Hematopoietic multipotent progenitor cell treated with erythropoietin and hydrocortisone succinate and interleukin-3 and kit ligand, for 8 days (in vitro differentiated cells): ENCODE results near the gene DENND2A.
"Not testable (repeated sequence)": the region's sequence is repeated elsewhere in the genome, so short reads cannot be mapped to it uniquely, and the experiment has no call there.

Experiments
- DNase-seq: peaks from one replicate; pipeline ENCODE4 v3.0.0-alpha.2; 2015

Gene DENND2A

DNA sequence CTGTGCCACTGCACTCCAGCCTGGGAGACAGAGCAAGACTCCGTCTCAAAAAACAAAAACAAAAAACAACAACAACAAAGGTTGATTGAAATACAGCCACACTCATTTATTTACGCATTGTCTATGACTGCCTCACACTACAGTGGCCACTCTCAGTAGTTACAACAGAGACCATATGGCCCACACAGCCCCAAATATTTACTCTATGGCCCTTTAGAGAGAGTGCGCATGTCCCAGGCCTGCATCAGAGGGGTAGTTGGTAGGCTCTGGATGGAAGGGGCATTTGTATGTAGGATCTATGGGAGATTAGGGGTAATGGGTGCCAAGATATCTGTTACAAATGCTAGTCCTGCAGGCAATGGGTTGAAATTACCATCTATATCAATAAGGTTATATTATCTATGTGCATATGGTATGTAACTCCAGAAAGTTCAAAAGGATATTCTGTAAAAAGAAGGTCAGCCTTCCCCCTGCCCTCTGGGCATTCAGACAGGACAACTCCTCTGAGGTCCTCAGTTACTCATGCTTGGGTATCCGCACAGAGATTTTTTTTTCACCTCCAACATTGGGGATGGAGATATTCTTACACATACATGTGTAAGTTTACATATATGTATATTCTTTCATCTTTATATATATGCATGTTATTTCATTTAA is 56.3 kb downstream of the DENND2A start:
- DNase-seq: no peak

DNA sequence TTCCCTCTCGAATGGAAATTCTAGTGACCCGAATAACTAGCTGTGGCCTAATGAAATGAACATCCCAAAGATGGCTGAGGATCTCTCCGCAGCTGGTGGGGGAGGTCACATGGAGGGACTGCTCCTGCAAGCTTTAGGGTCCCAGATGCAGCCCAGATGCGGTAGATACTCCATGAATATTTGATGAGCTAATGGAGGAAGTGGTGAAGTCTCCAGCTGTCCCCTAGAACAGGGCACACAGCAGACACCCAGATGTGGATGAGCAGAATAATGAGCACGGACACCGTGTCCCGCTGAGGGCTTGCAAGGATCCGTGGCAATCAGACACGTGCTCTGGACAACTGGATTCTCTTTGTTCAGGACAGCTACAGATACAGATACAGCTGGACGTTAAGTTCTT is 59.2 kb downstream of the DENND2A start:
- DNase-seq: no peak

DNA sequence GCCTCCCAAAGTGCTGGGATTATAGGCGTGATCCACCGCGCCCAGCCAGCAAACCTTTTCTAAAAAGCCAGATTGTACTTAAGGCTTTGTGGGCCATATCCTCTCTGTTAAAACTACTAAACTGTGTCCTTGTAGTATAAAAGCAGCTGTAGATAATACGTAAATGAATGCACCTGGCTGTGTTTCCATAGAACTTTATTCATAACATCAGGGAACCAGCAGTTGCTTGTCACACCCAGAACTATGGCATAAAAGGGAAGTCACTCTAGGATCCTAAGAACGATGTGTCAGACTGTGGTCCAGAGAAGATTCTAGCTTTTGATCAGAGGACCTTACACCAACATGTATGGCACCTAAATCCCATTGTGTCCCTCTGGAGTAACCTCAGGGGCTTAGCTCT is 63.0 kb downstream of the DENND2A start:
- DNase-seq: no peak

DNA sequence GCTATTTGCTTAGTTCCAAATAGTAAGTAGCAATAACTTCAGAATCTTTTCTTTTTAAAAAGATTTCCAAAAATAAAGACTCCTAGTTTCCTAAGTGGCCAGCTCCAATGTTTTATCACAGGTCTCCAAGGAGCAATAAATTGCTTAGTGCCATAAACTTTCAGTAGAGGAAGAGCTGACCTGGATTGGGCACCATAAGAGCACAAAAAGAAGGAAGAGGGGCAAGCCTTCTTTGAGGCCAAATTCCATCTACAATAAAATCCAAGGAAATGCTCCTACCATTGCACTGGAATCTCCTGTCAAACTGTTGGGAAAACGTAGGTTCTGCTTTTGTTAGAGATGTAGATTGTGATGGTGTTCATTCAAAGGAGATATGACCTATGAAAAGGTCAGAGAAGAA is 64.0 kb downstream of the DENND2A start:
- DNase-seq: no peak

DNA sequence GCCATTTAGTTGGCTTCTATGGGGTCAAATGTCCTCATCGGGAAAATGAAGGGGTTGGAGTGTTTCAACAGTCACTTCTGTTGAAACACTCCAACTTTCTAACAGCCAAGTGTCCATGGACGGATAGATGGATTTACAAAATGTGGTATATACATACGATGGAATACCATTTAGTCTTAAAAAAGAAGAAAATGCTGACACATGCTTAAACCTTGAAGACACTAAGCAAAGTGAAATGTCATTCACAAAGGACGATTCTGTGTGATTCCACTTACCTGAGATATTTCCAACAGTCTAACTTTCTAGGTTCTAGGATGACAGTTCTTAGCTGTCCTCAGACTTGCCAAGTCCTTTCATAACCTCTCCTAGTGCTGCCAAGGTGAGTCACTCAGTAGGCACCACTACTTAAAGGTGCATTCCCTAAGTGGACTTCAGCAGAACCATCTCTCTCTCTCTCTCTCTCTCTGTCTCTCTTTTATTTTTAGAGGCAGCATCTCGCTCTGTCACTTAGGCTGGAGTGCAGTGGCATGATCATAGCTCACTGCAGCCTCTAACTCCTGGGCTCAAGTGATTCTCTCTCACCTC is 69.0 kb downstream of the DENND2A start:
- no peak for DNase-seq

DNA sequence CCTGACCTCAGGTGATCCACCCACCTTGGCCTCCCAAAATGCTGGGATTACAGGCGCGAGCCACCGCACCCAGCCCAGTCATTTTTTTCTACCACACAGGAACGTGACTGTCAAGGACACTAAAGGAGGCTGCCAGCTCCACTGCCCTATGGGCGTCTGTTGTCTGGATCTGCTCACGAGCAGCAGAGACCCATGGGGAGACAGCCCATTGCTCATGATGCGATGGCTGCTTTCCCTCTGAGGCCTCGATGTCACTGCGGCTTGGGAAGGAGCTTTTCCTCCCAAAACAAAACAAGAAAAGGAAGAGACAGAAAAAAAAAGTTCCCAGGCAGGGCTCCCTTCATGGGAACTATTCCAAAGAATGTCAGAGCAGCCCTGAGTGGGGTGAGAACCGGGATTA is 70.5 kb downstream of the DENND2A start:
- no peak for DNase-seq

DNA sequence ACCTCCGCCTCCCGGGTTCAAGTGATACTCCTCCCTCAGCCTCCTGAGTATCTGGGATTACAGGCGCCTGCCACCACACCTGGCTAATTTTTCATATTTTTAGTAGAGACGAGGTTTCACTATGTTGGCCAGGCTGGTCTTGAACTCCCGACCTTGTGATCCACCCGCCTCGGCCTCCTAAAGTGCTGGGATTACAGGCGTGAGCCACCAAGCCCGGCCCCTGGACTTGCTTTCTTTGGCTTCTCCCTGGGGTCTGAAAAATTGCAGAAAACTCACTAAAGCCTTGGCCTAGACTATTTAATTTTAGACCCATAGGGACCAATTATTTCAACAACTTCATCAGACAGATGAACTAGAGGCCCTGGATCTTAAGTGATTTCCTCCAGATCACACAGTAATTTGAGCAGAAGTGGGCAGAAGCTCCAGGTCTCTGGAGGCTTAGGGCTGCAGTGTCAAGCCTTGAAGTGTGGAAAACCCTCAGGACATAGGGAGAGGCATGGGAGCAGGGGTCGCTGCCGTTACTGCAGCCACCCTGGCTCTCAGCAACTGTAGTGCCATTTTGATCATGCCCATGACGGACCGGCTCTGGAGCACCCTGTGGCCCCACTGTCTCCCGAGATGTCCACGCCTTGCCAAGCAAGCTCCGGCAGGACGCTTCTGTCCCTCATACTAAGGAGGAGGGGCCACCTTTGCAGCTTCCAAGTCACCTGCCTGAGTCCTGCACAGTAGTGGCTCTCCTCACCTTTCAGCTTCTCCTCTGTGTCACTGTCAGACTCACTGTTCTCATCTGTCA is 72.4 kb downstream of the DENND2A start:
- DNase-seq: no peak

DNA sequence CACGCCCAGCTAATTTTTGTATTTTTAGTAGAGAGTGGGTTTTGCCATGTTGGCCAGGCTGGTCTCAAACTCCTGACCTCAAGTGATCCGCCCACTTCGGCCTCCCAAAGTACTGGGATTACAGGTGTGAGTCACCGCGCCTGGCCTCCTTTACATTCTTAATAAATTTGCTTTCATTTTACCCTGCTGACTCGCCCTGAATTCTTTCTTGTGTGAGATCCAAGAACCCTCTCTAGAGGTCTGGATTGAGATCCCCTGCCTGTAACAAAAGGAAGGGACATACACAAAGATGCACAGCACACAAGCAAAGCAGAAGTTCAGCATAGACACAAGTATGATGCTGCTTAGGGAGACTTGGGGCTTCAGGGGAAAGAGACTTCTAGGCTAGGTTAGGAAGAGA is 74.4 kb downstream of the DENND2A start:
- not testable (repeated sequence) for DNase-seq

DNA sequence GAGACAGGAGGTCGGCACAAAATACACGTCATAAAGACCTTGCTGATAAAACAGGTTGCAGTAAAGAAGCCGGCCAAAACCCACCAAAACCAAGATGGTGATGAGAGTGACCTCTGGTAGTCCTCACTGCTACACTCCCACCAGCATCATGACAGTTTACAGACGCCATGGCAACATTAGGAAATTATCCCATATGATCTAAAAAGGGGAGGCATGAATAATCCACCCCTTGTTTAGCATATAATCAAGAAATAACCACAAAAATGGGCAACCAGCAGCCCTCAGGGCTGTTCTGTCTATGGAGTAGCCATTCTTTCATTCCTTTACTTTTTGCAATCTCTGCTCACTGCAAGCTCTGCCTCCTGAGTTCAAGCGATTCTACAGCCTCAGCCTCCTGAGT is 74.9 kb downstream of the DENND2A start:
- DNase-seq: not testable (repeated sequence)

DNA sequence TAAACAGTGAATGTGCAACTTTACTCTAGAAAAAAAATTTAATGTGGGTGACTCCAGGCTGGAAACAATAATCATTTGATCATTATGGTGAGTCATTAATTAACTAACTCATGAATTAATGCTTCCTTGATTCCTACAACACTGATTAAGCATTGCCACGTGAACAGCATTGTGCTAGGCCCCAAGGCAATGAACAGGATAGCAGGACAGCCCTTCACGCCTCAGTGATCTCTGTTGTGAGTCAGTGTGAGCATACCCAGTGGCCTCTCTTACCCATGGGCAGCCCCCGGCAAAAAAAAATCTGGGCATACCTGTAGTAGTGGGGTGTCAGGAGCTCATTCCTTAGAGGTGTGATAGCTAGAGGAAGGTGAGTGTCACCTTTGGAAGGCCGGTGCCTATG is 76.0 kb downstream of the DENND2A start:
- DNase-seq: no peak

DNA sequence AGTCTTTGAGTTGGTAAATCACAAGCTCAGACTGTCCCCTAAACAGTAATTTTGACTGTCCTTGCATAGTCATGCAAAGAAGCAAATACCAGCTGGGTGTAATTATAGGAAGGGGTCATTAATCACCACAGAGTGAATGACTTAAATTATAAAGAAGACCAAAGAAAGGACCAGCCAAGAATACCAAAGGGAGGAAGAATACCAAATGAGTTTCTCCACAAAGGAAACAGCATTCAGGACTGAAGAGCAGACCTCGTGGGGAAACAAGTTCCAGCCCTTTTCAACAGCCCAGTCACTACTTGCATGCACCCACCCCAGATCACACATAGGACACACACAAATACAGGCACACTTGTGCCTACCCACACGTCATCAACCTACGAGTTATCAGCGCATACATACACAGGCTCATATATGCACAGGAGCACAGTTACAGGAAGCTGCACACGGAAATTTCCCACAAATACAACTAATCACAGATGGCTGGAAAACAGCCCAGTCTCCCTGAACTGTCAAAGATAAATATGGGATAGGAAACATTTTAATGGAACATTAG is 77.6 kb downstream of the DENND2A start:
- no peak for DNase-seq

DNA sequence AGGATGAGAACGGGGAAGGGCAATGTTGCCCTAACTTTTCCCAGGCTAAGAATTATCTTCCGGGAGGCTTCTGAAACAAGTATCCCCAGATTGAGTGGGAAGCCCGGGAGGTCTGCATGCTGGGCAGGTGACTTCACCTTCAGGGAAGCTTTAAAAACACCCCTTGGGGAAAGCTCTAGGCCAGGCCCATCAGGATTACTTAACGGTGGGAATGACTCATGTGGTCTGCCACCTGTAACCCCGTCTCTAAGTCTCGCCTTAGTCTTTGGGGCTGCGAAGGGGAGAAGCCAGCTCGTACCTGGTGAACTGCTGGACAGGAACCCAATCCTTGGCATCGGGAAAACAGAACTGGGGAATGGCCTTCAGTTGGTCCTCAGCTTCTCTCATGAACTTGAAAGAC is 81.2 kb downstream of the DENND2A start:
- DNase-seq: no peak

DNA sequence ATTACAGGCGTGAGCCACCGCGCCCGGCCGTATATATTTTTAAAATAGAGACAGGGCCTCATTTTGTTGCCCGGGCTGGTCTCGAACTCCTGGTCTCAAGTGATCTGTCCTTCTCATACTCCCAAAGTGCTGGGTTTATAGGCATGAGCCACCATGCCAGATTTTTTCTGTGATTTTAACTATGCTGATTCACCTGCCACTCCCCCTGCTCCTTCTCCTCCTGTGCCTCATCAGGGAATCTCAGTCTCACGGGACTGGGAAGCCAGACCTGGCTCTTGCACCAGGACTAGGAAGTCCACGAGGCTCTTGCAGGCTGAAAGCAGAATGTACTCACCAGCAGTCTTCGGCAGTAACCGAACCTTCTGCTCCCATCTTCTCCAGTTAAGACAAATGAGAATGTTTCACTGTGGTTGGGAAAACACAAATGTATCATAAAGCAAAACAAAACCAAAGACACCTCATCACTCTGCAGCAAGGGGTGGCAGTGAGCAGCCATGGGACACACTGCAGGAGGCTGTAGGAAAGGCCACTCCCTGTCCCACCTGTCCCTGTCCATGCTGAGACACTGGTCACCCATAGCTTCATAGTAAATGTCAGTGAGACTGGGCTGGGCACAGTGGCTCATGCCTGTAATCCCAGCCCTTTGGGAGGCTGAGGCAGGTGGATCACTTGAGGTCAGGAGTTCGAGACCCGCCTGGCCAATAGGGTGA is 82.6 kb downstream of the DENND2A start:
- no peak for DNase-seq

DNA sequence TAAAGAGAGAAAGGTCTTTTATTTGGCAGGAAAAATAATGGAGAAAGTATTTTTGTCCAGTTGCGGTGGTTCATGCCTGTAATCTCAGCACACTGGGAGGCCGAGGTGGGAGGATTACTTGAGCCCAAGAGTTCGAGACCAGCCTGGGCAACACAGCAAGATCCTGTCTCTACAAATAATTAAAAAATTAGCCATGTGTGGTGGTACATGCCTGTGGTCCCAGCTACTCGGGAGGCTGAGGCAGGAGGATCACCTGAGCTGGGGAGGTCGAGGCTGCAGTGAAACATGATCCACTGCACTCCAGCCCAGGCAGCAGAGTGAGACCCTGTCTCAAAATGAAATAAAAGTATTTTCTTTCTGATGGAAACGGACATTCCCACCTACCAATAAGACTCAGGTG is 83.5 kb downstream of the DENND2A start:
- DNase-seq: no peak

DNA sequence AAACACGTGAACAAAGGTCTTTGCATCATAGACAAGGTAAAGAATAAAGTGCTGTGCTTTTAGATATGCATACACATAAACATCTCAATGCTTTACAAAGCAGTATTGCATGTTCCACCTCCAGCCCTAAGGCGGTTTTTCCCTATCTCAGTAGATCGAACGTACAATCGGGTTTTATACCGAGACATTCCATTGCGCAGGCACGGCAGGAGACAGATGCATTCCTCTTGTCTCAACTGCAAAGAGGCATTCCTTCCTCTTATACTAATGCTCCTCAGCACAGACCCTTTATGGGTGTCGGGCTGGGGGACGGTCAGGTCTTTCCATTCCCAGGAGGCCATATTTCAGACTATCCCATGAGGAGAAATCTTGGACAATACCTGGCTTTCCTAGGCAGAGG is 87.4 kb downstream of the DENND2A start:
- DNase-seq: not testable (repeated sequence)

DNA sequence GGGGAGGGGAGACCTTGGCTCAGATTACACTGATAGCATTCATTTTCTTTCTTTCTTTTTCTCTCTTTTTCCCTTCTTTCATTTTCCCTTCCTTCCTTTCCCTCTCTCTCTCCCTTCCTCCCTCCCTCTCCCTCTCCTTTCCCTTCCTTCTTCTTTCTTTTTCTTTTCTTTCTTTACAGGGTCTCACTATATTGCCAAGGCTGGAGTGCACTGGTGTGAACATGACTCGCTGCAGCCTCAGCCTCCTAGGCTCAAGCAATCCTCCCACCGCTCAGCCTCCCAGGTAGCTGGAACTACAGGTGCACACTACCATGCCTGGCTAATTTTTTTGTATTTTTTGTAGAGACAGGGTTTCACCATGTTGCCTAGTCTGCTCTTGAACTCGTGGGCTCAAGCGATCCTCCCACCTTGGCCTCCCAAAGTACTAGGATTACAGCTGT is 88.4 kb downstream of the DENND2A start:
- DNase-seq: no peak

DNA sequence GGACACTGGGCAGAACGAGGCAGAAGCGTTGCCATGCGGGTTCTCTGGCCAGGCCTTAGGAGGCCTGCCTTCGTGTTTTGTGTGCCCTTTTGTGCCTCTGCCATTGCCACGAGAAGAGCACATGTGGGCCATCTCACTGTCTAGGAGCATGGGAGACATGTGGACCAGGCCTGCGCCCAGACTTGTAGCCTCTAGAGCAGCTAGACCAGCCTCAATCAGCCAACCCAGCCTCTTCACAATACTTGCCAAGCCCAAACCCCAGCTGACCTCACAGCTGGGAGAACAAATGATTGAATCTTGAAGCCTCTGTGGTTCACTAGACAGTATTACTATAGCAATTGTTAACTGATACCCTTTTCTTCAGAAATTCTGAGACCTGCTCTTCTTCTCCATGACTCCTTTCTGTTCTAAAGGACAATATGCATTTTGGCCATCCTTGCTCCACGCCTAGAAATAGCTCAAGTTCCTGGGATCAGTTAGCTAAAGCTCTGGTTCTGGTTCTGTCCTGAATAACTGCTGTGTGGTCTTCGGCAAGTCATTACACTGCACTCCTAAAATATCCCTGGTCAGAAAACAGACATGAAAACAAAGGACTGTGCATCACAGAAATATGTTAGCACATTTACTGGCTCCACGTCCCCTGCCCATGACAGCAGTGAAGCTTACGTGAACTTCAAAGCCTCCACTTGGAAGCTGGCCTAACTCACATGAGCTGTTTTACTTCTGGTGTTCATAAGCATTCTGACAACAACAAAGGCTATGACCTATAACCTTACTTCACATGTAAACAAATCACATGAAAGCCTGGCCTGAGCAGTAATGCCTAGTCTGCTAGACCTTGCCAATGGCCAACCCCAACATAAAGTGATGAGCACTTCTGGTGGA is 89.0 kb downstream of the DENND2A start:
- no peak for DNase-seq

DNA sequence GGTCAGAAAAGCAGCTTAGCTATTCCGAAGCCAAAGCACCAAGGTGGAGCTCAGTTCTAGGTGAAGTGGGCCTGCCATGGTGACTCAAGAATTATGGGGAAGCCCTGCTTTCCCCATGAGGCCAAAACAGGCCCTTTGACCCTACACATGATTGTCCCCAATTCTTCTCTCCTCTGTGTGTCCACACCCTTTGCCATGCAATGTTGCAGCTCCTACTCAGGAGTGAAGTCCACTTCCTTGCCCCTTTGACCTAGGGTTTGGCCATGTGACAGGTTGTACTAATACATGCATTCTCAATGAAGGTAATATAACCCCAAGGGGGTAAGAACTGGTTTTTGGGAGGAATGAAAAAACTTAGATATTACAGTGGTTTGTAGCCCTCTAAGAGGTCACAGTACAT is 93.7 kb downstream of the DENND2A start:
- no peak for DNase-seq

DNA sequence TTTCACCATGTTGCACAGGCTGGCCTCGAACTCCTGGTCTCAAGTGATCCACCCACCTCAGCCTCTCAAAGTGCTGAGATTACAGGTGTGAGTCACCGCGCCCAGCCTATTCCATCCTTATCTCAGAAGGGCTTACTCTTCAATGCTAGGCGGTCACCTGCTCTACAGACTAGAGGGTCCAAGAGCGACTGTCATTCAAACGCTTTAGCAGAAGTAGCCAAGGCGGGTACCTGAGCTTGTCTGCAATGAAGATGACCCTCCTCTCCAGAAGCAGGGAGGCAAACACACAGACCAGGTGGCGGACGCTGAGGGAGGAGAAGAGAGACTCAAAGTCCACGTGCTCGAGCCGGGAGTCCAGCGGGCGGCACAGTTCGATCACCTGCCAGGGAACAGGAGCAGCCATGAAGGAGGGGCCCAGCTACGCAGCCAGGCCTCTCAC is 96.2 kb downstream of the DENND2A start:
- DNase-seq: no peak

DNA sequence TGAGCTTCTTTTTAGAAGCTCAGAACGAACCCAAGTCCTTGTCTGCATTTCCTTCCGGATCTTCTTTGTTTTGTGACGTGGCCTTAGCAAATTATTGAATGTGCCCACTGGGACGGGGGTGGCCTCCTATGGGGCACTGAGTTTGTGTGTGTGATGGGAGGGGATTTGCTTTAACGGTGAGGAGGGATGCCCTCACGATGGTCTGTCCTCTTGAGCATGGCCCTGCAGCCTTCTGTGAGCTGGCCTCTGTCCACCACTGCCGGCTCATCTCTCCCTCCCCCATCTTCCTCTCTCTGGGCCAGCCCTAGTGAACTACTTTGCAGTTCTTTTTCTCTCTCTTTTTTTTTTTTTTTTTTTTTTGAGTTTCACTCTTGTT is 98.4 kb downstream of the DENND2A start:
- DNase-seq: no peak

DNA sequence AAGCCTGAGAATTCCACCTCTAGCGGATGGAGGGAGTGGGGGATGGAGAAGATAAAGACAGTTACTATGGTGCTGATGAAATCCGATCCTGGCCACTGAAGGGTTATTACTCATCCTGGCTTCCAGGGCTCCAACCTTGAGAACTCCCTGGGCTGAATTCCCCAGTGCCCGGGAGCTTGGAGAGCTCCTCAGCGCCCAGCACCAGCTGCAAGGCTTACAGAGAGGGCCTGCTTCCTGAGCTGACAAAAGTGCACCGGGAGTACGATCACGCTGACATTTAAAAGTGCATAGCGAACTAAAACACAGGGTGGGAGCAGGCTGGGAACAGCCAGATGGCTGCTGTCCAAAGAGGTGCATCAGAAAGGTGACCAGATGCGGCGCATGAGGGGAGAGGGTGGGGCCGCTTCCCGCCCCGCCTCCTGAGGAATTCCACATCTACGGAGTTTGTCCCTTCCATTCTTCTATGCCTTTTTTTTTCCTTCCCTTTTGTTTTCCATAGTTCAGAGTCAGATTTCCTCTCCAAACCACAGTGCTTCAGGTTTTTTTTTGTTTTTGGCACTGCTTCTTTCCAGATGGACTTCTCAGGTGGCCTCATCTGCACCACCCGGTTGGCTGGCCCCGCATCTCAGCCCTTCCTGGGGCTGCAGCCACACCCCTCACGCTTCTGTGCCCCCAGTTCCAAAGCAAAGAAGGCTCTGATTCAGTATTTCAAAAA is 98.9 kb downstream of the DENND2A start:
- no peak for DNase-seq

DNA sequence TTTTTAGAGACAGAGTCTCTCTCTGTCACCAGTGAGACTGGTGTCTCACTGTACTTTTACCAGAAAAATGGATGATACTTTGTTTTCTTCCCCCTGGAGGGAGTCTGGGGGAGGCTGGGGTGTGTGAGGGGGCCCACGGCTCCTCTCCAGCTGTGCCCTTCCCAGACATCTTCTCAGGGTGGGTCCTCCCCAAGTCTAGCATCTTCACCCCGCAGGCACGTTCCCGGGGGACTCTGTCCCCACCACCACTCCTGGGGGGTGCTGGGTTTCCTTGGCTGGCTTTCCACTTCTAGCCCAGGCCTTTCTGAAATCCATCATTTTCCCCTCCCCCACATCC is 99.5 kb downstream of the DENND2A start:
- no peak for DNase-seq
